IPS-NIHi11 (cell line): Measurements from ENCODE around the gene SLC9A9.

Experiments
- DNase-seq: peaks from one replicate; pipeline ENCODE4 v3.0.0; 2012; ENCODE audit warnings: mixed read lengths, low spot score

Gene SLC9A9

DNA sequence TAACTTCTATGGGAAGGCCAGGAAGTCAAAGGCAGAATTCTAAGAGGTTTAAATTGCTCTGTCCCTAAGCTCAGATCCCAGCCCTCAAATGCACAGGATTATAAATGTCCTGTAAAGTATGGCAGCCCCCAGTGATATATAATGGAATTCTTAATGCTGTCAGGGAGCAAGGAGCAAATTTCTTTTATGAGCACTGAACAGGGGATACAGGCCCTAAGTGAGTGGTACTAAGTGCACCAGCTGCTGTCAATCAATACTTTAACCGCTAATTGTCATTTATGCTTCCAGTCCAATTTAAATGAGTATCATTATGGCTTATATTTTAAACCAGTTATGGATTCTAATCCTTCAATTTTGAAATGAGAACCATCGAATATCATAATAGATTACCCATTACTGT, 4.7 kb downstream of the SLC9A9 start:
- no peak for DNase-seq

DNA sequence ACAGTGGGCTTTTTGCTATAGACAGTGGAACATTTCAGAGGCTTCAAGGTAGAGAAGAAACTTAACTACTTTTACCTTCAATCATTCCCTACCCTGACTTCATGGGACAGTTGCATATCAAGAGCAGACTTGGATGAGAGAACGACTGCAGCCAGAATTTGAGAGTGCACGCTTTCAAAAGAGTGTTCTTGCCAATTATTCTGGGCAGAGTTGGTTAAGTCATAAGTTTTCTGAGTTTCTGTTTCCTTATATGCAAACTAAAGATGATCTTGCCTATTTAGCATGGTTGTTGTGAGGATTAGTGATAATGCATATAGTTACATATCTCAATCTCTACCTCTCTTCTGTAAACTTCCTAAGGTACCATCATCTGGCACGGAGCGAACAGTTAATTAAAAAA, 7.6 kb downstream of the SLC9A9 start:
- no peak for DNase-seq

DNA sequence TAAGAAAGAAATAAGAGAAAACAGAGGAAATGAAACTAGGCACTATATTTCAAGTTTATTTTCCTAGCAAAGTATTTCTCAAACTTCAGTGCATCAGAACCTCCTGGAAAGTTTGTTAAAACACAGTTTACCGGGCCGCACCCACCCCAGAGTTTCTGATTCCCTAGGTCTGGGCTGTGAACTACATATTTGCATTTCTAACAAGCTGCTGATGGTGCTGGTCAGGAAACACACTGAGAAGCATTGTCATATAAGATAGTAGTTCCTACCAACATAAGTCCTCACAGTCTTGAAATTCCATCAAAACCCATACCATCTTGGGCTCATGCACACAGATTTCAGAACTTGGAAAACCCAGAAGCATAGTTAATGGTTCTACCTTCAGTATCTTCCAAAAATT, 8.3 kb downstream of the SLC9A9 start:
- DNase-seq = no peak

DNA sequence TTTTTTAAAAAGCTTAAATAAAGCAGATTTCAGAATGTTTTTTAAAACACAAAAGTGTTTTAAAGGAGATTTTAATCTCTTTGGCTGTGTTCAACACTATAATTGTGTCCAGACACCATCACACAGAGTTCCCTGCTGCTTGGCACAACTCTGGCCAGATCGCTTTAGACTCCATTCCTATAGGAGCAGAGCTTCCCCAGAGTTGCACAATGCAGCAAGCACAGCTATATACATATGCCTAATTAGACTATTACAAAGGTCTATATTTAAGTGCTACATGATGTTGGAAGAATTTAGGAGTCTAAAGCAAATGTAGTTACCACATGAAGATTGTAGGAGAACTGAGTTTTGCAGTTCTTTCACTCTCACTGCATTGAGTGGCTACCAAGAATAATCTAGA, 11.2 kb downstream of the SLC9A9 start:
- DNase-seq = no peak

DNA sequence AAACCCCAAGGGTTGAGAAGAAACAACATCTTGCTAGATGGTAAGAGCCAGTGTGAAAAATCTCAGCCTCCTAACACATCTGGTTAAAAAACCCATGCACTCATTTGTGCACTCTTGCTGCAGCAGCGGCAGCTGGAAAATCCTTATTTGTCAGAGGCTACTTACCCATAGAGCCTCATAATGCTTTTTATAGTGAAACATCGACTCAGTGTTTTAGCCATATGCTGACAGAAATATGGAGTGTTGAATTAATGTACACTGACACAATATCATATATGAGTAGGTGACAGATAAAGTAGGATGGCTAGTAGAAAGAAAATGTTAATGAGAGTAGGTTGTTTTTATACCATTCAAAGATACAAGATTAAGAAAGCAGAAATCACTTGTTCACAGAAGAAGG, 13.0 kb downstream of the SLC9A9 start:
- DNase-seq = no peak

DNA sequence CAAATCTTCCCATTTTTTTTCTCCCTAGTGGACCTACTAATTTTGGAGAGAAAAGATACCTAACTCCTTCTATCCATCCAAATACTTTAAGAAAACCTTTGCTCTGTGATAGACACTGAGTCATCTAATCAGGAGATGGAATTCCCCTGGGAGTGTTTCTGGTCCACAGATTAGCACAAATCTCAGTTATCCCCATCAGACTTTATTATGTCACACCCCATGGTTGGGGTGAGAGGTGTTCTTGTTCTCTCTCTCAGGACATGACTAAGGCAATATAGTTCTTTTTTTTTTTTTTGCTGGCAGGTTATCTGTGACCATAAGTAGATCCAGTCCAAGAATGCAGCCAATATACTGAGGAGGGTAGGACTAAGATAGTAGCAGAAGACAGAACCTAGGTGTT, 15.8 kb downstream of the SLC9A9 start:
- DNase-seq = no peak

DNA sequence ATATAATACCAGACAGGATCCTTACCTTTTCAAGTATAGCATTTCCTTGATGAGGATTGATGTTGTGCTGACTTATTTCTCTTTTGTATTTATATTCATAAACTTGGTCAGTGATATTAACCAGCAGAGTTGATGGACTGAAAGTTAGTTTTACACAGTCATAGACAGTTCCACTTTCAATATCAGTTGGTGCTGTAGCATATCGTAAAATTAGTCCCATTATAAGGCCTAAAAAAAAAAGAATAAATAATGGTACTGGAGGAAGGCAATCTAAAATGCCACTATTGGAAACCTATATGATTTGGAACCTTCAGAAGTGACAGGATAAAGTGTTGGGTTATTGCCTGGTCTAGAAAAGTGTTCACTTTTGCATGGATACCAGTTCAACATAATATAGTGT, 16.3 kb downstream of the SLC9A9 start:
- DNase-seq = no peak

DNA sequence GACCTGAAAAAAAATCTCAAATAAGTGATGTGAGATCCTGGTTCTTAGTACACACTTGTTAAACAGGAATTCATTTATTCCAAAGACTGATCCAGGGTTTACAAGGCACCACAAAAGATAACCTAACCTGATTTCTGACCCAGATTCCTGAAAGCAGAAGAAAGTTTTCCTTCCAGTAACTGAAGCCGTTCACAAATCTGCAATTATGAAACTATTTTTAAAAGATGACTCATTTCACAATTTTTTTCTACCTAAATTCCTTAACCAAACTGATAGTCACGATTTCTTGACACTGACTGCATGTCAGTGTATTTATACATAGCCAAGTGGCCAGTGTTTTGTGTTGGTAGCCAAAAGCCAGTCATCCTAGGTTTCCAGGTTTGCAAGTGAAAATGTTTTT, 17.1 kb downstream of the SLC9A9 start:
- no peak for DNase-seq

DNA sequence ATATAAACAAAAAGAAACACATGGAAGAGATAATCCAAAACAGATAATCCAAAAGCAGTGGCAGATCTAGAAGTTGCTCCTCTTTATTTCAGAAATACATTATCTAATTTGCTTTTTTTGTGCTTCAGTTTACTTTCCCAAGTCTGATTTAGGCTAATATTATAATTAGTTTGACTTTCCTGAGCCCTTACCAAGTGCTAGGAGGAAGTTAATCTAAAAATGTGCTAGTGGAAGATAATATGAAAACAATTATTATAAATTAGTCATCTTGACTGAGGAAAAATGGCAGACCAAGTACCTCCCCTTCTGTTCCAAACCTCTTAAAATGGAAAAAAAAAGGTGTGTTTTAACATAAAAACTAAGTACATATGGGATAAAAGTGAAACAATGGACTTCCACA, 17.5 kb downstream of the SLC9A9 start:
- DNase-seq = no peak

DNA sequence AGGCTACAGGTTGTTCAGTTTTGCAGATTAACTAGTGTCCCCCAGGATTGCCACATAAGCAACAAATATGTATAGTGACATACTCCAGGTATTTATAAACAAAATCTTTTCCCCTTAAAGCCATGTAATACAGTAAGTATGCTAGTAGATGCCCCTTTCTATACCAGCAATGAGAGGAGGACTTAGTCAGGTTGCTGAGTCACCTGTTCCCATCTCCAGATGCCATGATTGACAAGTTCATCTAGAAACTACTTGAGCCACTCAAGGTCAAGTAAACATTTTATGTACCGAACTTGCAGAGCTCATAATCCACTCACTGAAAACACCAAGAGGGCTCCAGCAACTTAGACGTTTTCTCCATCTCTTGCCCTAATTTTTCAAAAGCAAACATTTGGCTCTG, 18.2 kb downstream of the SLC9A9 start:
- DNase-seq = no peak

DNA sequence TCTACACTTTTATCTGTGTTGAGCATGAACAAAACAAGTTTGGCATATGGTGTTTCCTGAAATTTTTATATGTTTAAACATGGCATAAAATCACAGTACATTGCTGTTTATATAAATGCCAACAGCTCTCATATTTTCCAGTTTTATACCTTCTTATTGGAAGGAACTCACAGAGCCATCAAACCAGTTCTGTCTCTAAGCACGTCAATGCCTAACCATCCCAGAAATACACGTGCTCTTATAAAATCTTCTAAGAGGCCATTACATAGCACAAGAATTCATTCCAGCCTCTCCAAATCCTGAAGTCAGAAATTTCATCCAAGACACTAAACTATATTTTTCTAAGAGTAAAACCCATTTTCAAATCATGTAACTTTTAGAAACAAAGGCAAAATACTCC, 20.8 kb downstream of the SLC9A9 start:
- no peak for DNase-seq

DNA sequence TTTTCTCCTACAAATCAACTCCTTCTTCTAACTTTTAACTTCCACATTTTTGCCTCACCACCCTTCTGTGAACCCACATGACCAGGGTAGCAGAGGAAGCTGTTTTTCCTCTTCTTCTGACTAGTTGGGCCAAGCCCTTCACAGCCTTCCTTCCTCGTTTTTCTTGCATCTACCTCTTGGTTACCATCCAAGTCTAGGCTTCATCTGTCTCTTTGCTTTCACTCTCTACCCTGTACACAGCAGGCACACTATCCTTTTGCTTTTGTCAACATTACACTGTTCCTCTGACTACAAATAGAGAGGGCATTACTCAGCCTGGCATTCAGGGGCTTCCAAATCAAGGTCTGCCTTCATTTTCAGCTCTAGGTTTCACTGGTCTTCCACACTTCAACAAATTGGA, 22.0 kb downstream of the SLC9A9 start:
- no peak for DNase-seq

DNA sequence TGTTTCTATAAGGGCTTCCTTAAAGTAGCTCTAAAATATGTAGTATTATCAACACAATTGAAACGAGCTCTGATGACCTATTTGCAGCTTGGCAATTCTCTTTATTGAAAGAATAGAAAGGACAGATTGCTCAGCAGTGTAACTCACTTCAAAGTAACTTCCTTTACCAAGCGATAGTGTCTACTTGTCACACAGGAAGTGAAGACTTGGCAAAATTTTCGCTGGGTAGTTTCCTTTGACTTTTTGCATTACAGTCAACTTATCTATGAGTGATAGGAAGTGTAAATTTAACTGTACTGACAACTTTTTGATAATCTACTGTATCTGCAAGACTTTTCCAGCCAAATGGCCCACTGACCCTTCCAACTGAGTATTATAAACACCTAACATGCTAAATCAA, 22.8 kb downstream of the SLC9A9 start:
- DNase-seq = no peak

DNA sequence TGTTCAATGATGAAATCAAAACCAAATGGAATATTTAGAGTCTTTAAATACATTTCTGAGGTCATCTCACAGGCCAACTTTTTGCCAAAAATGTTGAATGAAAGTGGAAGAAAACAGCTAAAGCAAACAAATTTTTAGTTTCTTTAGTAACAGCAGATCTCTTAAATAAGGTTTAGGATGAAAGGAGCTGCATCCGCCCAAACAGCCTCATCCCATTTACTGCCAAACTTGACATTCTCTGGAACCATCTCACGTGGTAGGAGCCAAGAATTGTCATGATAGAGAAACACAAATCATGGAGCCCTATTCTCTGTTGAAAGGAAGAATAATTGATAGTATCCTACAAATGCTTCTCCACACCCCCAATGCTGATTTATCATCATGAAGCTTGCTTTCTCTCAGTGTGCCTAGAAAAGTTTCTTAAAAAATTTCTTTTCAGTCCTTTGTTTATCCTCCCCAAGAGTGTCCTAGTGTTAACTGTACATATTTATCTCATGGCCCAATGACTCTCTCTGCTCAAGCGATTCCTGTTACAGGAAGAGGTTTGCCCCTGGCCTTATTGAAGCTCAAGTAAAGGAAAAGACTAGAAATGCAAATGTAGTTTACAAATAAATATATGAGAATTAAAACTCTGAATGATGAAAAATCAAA, 23.4 kb downstream of the SLC9A9 start:
- no peak for DNase-seq

DNA sequence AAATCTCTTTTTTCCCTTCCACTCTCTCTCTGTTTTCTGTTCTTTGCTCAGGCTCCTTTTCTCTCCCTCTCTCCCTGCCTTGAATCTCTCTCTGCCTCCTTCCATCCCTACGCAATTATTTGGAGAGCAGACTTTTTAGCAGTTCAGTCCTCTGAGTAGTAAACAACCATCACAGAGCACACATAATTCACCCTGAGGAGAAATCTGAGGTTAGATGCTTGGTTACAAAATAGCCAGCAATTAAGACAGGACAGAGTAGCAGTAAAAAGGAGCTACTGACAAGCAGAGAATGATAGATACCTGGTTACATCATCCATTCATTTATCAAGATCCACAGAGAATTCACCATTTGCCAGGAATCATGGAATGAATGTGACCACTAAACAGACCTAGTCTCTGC, 25.5 kb downstream of the SLC9A9 start:
- DNase-seq = no peak

DNA sequence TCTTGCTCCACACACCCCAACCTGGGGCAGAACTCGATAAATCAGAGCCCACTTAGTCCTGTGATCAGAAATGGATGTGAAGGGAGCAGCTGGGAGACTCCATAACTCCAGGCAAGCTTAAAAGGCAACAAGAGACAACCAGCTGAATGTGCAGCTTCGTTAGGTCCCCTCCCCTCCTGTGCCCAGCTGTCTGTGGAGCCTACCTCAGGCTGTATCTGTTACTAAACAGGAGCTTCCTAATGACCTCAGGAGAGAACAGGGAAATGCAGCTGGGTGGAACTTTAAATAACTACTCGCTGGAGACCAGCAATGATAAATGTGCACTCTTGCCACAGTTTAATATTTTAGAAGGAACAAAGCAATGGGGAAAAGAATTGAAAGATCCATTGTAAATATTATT, 25.9 kb downstream of the SLC9A9 start:
- no peak for DNase-seq

DNA sequence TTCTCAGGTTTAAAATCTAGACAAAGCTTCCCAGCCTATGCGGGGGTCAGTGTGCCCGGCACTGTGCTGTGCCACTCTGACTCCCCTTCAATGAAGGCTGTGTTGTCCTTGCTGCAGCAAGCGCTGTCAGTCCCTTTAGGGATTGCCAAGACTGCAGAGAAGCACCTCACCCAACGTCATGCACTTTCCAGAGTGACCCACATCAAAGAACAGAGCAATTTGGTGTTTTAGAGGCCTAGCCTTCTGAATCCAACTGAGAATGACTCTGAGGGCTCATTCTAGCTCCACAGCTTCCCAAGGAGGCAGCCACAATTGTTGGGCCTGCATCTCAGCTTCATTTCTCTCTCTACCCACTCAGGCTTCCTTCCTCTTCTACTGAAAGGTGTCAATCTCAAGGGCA, 26.4 kb downstream of the SLC9A9 start:
- DNase-seq = no peak

DNA sequence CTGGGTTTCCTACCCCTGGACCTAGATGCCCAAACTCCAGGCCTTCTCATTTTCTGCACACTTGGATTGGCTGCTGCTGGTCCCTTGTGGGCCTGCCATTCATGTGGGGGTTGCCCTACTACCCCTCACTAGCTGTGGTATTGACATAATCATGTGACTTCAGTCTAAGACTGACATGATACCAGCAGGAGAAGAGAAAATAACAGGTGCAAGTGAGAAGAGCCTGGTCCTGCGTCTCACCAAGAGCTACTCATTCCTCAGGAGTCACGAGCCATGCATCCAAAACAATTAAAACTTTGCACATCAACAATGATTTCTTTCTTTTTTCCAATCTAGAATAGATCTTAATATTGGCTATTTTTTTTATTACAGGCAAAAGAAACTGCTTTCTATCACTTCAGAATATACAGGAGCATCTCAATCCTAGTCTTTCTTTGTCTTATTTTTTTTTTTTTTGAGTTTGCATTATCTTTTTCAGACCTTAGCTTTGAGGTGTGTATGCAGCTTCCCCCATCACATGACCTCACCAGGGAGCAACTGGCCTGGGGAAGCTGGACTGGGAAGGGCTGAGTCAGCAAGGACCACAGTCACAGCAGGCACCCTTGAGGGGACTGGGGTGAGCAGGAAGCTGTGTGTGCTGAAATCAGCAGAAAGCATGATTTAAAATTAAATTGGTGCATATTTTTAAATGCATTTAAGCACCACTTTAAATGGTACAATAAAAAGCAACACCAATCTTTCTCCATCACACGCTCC, 27.6 kb downstream of the SLC9A9 start:
- no peak for DNase-seq

DNA sequence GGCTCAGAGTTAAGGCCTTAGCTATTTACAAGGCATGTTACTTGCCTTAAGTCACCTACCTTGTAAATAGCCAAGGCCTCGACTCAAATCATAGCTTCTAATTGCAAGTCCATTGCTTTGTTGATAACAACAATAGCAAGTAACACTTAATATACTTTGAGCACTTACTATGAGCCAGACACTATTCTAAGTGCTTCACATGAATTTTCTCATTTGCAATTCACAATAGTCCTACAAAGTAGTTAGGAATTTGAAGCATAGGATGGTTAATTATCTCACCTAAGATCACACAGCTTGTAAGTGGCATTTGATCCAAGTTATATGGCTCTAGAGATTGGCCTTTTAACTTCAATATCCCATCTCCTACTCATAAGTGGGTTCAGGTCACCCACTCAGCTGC, 28.4 kb downstream of the SLC9A9 start:
- DNase-seq = no peak

DNA sequence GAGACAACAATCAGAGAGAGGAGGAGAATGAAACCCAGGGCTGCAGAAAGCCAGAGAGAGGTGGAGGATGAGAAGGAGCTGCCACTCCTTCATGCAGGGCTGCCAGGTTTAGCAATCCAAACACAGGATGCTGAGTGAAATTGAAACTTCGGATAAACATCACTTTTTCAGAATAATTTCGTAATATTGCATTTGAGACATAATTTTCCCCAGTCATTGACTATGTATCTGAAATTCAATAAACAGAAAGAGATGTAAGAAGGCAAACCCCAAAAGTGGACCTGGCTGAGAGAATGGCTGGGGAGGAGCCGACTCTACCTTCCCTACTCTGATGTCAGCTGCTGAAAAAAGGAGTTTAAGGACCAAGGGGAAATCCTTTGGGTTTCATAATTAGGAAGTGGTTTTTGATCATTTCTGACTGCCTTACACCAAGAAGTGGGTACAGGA, 33.8 kb downstream of the SLC9A9 start:
- no peak for DNase-seq

DNA sequence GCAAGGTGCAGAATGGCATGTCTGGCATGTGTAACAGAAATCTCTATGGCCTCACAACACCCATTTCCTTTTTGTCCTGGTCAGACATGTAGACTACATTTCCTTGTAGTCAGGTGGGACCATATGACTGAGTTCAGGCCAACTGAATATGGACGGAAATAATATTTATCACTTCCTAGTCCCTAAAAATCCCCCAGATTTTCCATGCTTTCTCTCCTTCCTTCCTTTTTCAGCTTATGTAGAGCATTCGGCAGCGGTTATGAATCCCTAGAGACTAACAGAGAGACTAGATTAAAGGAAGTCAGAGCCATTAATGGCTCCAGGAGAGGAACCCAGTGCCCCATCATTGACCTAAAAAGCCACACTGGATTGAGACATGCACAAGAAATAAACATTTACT, 35.8 kb downstream of the SLC9A9 start:
- no peak for DNase-seq

DNA sequence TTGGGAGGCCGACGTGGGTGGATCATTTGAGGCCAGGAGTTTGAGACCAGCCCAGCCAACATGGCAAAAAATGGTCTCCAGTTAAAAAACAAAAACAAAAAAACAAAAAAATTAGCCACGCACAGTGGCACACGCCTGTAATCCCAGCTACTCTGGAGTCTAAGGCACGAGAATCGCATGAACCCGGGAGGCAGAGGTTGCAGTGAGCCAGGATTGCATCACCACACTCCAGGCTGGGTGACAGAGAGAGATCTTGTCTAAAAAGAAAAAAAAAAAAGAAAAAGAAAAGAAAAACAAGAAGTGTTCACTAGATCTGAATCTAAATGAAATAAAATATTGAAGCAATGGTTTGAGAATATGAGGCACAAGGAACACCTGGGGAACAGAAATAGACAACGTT, 36.7 kb downstream of the SLC9A9 start:
- no peak for DNase-seq

DNA sequence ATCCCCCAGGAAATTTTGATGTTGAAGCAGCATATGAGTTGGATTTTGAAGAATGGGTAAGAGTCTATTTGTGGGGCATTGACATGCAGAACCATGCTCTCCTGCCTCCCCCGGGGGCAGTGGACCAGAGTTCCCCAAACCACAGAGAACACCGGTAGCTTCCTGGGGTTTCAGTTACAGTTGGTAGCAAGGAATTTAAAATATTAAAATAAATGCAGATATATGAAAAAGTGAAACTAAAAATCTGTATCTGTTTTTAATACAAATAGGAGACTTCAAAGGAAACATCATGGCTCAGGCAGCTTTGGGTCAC, 37.4 kb downstream of the SLC9A9 start:
- no peak for DNase-seq
